ENCODE data around the gene CACNB1. TPM values are rescaled to one million over a fixed set of nuclear protein-coding genes. Genes with fewer than 3 reads are reported as not detected.

Gene CACNB1
- total RNA-seq, 4 donors from 2014 or later = 10.1 to 21.7 (median 11.6) TPM

DNA sequence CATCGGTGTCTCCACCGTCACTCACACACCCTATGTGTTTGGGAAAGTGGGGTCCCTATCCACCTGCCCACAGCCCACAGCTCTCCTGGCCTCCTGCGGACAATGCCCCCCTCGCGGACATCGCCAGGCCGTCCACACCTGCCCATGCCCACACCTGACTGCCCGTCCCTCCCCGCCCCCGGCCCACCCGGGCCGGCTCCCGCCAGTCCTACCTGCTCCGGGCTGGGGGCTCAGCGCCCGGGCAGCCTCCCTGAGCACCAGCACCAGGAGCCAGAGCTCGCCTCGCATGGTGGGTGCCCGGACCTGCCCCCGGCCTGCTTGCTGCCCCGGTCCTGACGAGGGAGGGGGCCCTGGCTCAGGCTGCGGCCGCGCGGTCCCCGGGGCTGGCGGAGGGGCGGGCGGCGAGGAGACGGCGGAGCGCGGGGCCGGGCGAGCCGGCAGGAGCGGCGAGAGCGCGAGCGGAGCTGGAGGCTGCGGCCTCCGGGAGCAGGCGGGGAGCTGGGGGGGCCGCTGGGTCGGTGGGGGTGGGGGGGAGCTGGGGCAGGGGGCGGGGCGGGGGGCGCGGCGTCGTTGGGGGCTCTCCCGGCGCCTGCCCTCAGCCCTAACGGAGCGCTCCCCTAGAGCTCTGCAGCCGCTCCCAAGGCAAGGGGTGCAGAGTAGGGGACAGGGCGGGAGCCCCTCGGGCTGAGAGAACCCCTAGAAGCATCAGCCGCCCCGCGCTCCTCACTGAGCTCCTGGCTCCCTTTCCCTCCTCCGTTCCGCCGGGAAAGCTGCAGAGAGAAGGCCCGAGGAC is 46.1 kb downstream of the CACNB1 start, which contains the start of gene PLXDC1:
Gene PLXDC1 (minus strand): TSS at position 488 of the 793 bp plus-strand sequence. CDS start 200 bp downstream, at position 288.
- in situ Hi-C loops (cut with MboI; ENCODE audit: low pct_ligation_motif_present in 1 of 4, low pct_unique_long_range_greater_than_20kb in 1 of 4, low sequenced_read_pairs in 3 of 4) (loop anchor here (5.0 to 25.0 kb wide), 4 partner anchors 164 to 289 kb away; partner anchors contain the start of genes LASP1 (in 1 of the 4) and RPL23 (in 1 of the 4)), intact Hi-C loops (cut with DNase I; ENCODE audit: low total_unique reads) (no loop called here)
- peak within 1 kb of the TSS; percentile 6 to 75 (median 61) for H3K4me3 ChIP-seq
- H3K4me1 ChIP-seq = peaks cover 8 to 28% (median 22%) of the 10 kb centered on the region in 4 donors
- 2% methylated on average over 30 of the region's 68 CpGs; no CpG with 5 or more reads in 1 of the 2 donors for WGBS, 2 donors (ENCODE audit: low coverage in 1 of 2)
- DNase-seq = no peak
- no peaks in the 10 kb centered on the region for H3K36me3 ChIP-seq
- H3K9me3 ChIP-seq = no peaks in the 10 kb centered on the region
- H3K27me3 ChIP-seq = peaks cover 28% of the 10 kb centered on the region
- H3K27ac ChIP-seq = peak within 1 kb of the TSS; percentile 87 to 98 (median 90)
- no peak for TF ChIP-seq EP300 (IDR thresholded peaks at IDR 0.05; ENCODE audit: low read depth)
- TF ChIP-seq, protein P1, sequence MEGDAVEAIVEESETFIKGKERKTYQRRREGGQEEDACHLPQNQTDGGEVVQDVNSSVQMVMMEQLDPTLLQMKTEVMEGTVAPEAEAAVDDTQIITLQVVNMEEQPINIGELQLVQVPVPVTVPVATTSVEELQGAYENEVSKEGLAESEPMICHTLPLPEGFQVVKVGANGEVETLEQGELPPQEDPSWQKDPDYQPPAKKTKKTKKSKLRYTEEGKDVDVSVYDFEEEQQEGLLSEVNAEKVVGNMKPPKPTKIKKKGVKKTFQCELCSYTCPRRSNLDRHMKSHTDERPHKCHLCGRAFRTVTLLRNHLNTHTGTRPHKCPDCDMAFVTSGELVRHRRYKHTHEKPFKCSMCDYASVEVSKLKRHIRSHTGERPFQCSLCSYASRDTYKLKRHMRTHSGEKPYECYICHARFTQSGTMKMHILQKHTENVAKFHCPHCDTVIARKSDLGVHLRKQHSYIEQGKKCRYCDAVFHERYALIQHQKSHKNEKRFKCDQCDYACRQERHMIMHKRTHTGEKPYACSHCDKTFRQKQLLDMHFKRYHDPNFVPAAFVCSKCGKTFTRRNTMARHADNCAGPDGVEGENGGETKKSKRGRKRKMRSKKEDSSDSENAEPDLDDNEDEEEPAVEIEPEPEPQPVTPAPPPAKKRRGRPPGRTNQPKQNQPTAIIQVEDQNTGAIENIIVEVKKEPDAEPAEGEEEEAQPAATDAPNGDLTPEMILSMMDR (IDR thresholded peaks at IDR 0.05) = no peak
- no peak for TF ChIP-seq POLR2A (IDR thresholded peaks at IDR 0.05)
- no peak for TF ChIP-seq POLR2AphosphoS5 (IDR thresholded peaks at IDR 0.05)

- Histone ChIP-seq H3K4me1 (peaks cover 8 to 28% (median 22%) of the 10 kb centered on the region in 4 donors), H3K4me3 (peak overlapping the region in 2 of 4 donors; percentile 40 to 75), H3K36me3 (no peaks in the 10 kb centered on the region), H3K27me3 (peaks cover 28% of the 10 kb centered on the region), H3K27ac (no peak overlapping the region), H3K9me3 (no peaks in the 10 kb centered on the region)
- DNase-seq = no peak
- in situ Hi-C loops (cut with MboI; ENCODE audit: low pct_ligation_motif_present in 1 of 4, low pct_unique_long_range_greater_than_20kb in 1 of 4, low sequenced_read_pairs in 3 of 4) (loop anchor here (5.0 to 25.0 kb wide), 4 partner anchors 163 to 288 kb away; partner anchors contain the start of genes LASP1 (in 1 of the 4) and RPL23 (in 1 of the 4)), intact Hi-C loops (cut with DNase I; ENCODE audit: low total_unique reads) (no loop called here)
- 39% methylated on average over 5 of the region's 5 CpGs; no CpG with 5 or more reads in 1 of the 2 donors for WGBS, 2 donors (ENCODE audit: low coverage in 1 of 2)
- no peak for TF ChIP-seq POLR2A (IDR thresholded peaks at IDR 0.05)
- TF ChIP-seq POLR2AphosphoS5 (IDR thresholded peaks at IDR 0.05) = no peak
- TF ChIP-seq EP300 (IDR thresholded peaks at IDR 0.05; ENCODE audit: low read depth) = no peak
- TF ChIP-seq, protein P1 (IDR thresholded peaks at IDR 0.05) = no peak
These were observed 46.7 kb downstream of the CACNB1 start for GRCh38 chr17:39150795-39151149.

- WGBS, 2 donors (ENCODE audit: low coverage in 1 of 2) = 64 to 82% methylated on average over 2 to 5 of the region's 5 CpGs
- intact Hi-C loops (cut with DNase I; ENCODE audit: low total_unique reads) = no loop called here
- Histone ChIP-seq H3K27me3 (peaks cover 28% of the 10 kb centered on the region), H3K36me3 (no peaks in the 10 kb centered on the region), H3K4me3 (peak overlapping the region in 1 of 4 donors; percentile 75), H3K4me1 (peaks cover 8 to 28% (median 22%) of the 10 kb centered on the region in 4 donors), H3K9me3 (no peaks in the 10 kb centered on the region), H3K27ac (no peak overlapping the region)
- TF ChIP-seq, protein P1 (IDR thresholded peaks at IDR 0.05) = no peak
- TF ChIP-seq POLR2AphosphoS5 (IDR thresholded peaks at IDR 0.05) = no peak
- TF ChIP-seq POLR2A (IDR thresholded peaks at IDR 0.05) = no peak
- no peak for TF ChIP-seq EP300 (IDR thresholded peaks at IDR 0.05; ENCODE audit: low read depth)
- DNase-seq = no peak
- in situ Hi-C loops (cut with MboI; ENCODE audit: low pct_ligation_motif_present in 1 of 4, low pct_unique_long_range_greater_than_20kb in 1 of 4, low sequenced_read_pairs in 3 of 4) = loop anchor here (5.0 to 25.0 kb wide), 4 partner anchors 163 to 288 kb away; partner anchors contain the start of genes LASP1 (in 1 of the 4) and RPL23 (in 1 of the 4)
These were observed 47.3 kb downstream of the CACNB1 start for GRCh38 chr17:39150104-39150634.
